Subcutaneous adipose tissue (tissue), 4 donors: ENCODE data around the gene CDCP2. TPM values are rescaled to one million over a fixed set of nuclear protein-coding genes. Genes with fewer than 3 reads are reported as not detected.

Source experiments
- CTCF ChIP-seq: fragments of 450-650 bp; IDR thresholded peaks from one replicate; pipeline ENCODE4 v1.5.1; 2016; ENCODE audit warnings: low read depth, mild to moderate bottlenecking, control low read depth, antibody characterized with exemption, moderate library complexity
- total RNA-seq, 4 donors: library from RNA; depleted of rRNA; stranded (reverse); fragments of >200 nt; gene quantifications; one replicate each; pipeline ENCODE4 v1.1.0, GENCODE V29; 2016

Gene CDCP2
- total RNA-seq, 4 donors from 2014 or later = 0.16 TPM; not detected in 3

DNA sequence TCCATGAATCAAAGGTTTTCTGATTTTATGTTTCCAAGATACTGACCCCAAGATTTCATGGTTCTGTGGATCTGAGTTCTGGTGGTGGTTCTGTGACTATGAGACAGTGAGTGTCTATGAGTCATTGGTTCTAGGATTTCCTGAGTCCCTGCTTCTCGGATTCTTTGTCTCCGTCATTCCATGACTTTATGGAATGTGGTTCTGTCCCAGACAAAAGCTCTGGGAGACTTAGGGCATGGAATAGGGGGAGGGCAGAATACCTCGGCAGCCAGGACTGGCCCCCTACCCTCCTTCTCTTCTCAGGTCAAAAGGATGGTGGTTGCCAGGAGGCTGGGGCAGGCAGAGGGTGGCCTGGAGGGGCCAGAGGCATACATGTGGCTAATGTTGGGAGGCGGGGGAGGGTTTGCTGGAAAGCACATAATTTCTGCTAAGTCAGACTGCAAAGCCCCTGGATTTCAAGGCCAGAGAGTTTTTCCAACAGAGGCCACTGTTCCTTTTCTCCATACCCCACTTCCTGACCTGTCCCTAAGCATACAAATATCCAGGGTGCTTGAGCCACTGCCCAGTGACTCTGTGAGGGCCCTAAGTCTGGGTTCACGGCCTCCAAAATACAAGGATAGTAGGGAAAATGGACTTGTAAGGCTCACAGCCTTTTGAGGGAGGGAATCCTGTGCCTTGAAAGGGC is 17.2 kb downstream of the CDCP2 start:
- TF ChIP-seq CTCF = no peak

- no peak for TF ChIP-seq CTCF
Measured at GRCh38 chr1:54134295-54134694, 18.5 kb downstream of the CDCP2 start.

DNA sequence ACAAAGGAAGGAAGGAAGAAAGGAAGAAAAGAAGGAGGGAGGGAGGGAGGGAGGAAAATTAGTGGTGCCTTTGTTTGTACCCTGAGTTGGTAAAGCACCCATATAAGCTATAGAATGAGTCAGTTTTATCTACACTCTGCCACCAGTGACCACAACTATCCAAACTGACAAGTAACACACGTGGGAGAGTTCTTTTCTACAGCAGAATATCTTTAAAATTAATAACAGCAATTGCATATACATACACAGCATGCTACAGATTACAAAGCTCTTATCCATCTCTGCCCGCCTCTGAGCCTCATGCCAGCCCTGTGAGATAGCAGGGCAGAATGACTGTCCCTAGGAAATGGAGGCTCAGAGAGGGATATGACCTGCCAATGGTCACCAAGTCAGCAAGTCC is 20.3 kb downstream of the CDCP2 start:
- TF ChIP-seq CTCF = no peak

- TF ChIP-seq CTCF = no peak
Measured at GRCh38 chr1:54131419-54131818, 21.4 kb downstream of the CDCP2 start.

GRCh38 chr1:54129858-54130257 is 22.9 kb downstream of the CDCP2 start:
- no peak for TF ChIP-seq CTCF

DNA sequence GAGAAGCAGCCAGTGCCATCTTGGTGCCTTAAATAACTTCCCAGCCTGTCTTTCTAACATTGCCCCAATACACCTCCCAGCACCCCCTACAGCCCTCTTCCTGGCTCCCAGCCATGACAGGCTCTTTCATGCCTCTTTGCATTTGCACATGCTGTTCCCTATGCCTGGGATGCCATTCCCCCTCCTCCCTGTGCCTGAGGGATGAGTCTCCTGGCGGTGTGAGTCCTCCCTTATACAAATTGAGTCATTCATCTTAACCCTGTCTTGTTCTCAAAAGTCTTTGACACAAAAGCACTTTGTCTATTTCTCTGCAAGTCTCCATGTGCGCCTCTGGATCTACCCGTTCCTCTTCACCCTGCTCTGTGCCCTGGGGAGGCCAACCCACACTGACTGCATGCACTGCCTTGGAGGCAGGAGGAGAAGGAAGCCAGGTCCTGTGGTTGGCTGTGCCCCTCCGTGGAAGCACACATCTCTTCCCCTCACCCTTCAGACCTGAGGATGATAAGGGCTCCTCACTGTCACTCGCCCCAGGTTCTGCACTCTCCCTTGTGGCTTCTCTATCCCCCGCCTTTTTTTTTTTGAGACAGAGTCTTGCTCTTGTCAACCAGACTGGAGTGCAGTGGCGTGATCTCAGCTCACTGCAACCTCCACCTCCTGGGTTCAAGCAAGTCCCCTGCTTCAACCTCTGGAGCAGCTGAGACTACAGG is 25.1 kb downstream of the CDCP2 start:
- no peak for TF ChIP-seq CTCF

DNA sequence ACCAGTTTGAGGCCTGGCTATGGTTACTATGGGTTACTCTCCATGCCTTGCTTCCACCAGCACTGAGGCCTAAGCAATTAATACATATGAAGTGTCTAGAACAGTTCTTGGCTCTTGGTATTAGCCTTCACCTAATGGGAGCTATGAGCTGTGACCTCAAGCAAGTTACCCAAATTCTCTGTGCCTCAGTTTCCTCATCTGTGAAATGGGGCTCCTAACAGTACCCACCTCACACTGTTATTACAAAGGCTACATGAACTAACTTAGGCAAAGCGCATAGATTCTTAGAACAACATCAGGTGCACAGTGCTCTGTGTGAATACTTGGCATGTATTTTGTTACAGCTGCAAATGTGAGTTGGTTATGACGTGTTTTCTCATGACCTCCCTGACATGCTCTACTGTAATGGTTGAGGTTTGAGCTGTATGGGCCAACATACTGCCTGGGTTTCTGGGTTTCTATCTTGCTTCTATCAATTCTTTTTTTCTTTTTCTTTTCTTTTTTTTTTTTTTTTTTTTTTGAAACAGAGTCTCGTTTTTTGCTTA is 26.5 kb downstream of the CDCP2 start:
- TF ChIP-seq CTCF = no peak
